ENCODE measurements around the gene BPIFB2.

Gene BPIFB2

GRCh38 chr20:33071198-33071597, 63.7 kb downstream of the BPIFB2 start:
- DNase-seq (ENCODE audit: low read depth) = no peak

GRCh38 chr20:33072362-33072761, 64.9 kb downstream of the BPIFB2 start:
- DNase-seq (ENCODE audit: low read depth) = no peak

- no peak for DNase-seq (ENCODE audit: low read depth)
These were observed 65.3 kb downstream of the BPIFB2 start for GRCh38 chr20:33072813-33073212.

Measured in iris pigment epithelial cell (primary cell).